HG02678 (cell line): ENCODE results near the gene ABCB11.

Experiments
- ATAC-seq: cut with Tn5 transposase; IDR thresholded peaks from one replicate; pipeline ENCODE4 v1.9.1; 2021; ENCODE audit warnings: mild to moderate bottlenecking, moderate library complexity; ENCODE audit not compliant: unreplicated experiment

The ABCB11 gene

GRCh38 chr2:168981651-168982050, 49.5 kb downstream of the ABCB11 start:
- ATAC-seq, result no peak

DNA sequence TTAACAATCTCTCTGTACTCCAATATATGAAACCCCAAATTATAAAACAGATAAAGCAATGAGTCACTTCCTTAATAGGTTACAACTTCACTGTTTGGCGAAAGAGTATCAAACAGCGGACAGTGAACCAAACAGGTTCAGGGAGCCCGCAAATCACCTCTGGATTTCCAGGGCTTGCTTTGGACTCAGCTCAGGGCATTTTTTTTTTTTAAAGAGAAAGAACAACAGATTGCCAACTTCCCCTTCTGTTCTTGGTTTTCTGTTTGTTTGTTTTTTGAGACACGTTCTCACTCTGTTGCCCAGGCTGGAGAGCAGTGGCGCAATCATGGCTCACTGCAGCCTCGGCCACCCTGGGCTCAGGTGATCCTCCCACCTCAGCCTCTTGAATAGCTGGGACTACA, 52.7 kb downstream of the ABCB11 start:
- no peak for ATAC-seq

DNA sequence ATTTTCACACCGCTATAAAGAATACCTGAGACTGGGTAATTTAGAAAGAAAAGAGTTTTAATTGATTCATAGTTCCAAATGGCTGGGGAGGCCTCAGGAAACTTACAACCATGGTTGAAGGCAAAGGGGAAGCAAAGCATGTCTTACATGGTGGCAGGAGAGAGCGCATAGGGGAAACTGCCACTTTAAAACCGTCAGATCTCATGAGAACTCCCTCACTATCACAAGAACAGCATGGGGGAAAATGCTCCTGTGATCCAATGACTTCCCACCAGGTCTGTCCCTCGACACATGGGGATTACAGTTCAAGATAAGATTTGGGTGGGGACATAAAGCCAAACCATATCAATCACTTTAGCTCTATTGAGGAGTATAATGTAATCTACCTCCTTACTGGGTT, 53.5 kb downstream of the ABCB11 start:
- no peak for ATAC-seq

- no peak for ATAC-seq
Measured at GRCh38 chr2:168976034-168976654, 55.0 kb downstream of the ABCB11 start.

- ATAC-seq, result no peak
Measured at GRCh38 chr2:168974428-168974827, 56.7 kb downstream of the ABCB11 start.

DNA sequence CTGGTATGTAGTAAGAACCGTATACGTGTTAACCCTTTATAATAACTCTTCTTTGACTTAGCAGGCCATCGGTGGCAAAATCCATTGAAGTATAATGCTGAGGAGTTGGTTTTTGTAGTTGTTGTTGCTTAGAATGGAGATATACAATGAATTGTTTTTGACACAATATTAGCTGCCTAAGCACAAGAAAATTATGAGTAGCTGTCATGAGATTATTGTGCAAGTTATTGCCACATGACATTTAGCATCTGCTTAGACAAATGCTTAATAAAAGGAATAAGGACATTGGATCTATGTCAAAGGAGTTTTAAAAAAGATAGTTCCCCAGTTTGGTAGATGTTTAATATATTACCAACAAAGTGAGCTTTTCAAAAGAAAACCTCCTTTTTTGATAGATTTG, 59.9 kb downstream of the ABCB11 start:
- ATAC-seq, result no peak

DNA sequence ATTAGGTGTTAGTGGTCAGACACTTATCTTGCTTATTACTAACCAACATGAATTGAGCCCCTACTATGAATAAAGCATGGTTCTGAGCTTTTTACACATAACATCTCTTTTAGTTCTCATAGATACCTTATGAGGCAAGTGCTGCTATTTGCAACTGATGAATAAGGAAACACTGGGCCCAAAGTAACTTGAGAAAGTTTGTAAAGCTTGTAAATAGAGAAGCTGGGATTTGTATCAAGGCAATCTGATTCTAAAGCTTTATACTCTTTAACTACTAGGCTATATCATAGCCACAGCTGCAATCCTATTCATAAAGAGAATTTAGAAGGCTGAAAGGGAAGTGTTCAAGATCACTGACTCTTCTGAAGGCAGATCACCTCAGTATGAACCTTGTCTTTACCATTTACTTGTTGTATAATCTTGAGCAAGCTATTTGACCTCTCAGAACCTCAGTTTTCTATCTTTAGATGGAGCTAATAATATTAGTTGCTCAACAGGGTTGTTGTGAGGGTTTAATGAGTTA, 60.4 kb downstream of the ABCB11 start:
- no peak for ATAC-seq

DNA sequence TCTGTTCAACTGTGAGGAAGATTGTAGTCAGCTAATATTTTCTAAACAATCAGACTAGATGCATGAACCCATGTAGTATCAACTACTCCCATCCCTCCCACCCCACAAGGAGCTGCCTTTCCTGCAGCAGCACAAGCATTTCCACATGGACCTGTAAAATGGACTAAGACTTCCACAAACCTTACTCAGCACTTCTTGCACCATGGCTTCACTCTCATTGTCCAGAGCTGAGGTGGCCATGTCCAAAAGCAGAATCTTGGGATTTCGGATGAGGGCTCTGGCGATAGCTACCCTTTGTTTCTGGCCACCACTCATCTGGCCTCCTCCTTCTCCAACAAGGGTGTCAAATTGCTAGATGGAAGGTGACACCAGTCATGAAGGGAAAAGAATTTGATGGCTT, 61.3 kb downstream of the ABCB11 start:
- no peak for ATAC-seq

DNA sequence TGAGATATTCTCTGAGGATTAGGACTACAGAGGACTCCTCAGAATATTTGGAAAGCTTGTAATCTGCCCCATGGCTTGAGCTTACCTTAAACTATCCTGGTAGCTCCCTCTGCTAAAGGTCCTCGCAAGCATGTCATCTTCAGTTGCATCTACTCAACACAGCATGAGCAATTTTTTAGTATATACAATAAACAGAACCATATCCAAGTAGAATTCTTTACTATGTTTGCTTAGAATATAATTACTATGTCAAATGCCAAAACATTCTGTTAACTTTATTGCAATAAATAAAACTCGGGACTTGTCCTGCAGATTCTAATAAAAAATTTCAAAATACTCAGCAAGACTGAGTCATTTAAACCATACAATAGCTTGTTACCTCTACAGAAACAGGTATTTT, 62.8 kb downstream of the ABCB11 start:
- ATAC-seq, result no peak

GRCh38 chr2:168964251-168964807, 66.8 kb downstream of the ABCB11 start:
- ATAC-seq, result no peak

DNA sequence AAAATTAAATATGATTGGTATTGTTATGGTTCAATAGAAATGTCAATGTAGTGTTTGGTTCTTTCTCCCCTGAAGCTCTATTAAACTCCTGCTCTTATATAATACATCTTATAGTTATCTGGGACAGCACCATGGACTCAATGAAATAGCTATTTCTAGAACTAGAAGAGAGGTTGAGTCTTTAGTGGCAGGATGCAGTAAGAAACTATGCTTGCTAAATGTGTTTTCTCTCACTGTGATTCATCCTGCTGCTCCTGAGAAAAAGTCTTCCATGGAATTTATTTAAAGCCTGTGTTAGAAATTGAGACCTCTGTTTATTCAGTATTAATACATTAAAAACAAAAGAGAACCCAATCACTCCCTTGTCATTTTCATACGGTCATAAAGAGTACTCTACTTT, 68.5 kb downstream of the ABCB11 start:
- no peak for ATAC-seq

DNA sequence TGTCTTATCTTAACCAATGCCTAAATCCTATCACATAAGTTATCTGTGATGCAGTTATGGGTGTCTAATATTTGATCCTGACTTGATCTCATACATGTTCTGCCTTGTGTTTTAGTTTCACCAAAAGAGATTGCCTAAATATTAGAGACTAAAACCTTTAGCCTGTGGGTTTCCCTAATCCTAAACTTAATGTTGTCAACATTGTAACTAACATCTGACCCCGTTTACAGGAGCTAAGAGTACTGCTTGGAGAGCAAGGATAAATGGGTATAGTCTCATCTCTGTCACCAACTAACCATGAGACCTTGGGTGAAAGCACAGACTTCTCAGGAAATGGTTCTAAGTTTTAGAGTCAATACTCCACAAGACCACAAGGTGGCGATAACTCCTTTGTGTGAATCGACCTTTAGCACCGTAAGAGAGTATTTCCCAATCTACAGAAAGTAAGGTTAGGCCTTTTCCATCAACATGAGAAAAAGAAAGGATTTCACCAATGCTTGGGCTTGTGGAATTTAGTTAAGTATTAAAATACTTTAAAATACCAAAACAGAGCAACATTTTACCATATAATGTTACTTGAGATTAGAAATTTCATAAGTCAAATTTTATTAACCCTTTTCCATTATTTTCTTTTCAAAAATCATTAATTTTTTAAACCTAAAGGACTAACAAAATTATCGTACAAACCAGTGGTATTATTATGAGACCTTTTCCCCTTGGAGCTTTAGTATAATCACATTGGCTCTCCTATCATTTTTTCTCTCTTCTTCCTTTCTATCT, 69.5 kb downstream of the ABCB11 start:
- peak; percentile 94 for ATAC-seq

- no peak for ATAC-seq
Measured at GRCh38 chr2:168956392-168956791, 74.7 kb downstream of the ABCB11 start.

DNA sequence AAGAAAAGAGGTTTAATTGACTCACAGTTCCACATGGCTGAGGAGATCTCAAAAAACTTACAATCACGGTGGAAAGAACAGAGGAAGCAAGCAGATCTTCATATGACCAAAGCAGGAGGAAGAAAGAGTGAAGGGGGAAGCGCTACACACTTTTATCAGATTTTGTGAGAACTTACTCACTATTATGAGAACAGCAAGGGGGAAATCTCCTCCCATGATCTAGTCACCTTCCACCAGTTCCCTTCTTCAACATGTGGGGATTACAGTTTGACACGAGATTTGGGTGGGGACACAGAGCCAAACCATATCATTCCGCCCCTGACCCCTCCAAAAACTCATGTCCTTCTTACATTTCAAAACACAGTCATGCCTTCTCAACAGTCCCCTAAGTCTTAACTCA, 75.8 kb downstream of the ABCB11 start:
- ATAC-seq, result no peak

DNA sequence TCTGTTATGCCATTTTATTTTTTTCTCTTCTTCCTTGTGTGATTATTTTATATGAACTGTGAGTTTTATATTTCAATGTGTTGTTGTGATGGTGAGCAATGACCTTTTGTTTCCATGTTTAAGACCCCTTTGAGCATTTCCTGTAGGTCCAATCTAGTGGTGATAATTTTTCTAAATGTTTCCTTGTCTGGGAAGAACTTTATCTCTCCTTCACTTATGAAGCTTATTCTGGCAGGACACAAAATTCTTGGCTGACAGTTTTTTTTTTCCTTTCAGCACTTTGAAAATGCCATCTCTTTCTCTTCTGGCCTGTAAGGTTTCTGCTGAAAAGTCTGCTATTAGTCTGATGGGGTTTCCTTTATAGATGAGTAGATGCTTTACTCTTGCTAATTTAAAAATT, 76.9 kb downstream of the ABCB11 start:
- no peak for ATAC-seq

DNA sequence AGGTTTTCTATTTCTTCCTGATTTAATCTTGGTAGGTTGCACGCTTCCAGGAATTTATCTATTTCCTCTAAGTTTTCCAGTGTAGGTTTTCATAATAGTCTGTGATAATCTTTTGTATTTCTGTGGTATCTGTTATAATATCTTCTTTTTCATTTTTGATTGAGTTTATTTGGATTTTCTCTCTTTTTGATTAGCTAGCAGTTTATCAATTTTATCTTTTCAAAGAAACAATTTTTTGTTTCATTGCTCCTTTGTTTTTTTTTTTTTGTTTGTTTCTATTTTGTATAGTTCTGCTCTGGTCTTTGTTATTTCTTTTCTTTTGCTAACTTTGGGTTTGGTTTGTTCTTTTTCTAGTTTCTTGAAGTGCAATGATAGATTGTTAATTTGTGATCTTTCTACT, 78.7 kb downstream of the ABCB11 start:
- ATAC-seq, result no peak

GRCh38 chr2:168951871-168952270, 79.3 kb downstream of the ABCB11 start:
- no peak for ATAC-seq

DNA sequence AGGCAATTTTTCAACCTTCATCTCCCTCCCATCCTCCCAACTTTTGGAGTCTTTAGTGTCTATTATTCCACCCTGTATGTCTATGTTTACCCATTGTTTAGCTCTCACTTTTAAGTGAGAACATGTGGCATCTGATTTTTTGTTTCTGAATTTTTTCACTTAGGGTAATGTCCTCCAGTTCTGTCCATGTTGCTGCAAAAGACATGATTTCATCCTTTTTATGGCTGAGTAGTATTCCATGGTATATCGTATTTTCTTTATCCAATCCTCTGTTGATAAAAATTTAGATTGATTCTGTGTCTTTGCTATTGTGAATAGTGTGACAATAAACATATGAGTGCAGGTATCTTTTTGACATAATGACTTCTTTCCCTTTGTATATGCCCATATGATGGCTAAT, 81.8 kb downstream of the ABCB11 start:
- ATAC-seq, result no peak

- ATAC-seq, result peak; percentile 50
Measured at GRCh38 chr2:168948621-168949212, 82.4 kb downstream of the ABCB11 start.

- no peak for ATAC-seq
Measured at GRCh38 chr2:168945508-168945907, 85.6 kb downstream of the ABCB11 start.

DNA sequence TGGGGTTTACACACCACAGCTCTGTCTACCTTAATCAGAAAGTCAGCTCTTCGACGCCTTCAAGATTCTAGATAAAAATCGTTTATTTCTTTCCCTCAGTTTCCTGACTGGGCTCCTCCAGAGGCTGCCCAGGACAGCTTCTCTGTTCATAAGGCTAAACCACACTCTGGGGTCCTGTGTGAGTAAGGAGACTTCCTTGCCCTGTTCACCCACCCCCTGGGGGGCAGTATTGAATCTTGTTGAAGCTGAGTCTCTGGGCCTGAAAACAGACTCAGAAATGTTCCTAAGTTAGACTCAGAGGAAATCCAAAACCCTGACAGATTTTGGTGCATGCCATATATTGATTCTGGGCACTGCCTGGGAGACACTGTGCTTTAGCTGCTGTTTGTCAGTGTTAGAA, 87.1 kb downstream of the ABCB11 start:
- no peak for ATAC-seq

DNA sequence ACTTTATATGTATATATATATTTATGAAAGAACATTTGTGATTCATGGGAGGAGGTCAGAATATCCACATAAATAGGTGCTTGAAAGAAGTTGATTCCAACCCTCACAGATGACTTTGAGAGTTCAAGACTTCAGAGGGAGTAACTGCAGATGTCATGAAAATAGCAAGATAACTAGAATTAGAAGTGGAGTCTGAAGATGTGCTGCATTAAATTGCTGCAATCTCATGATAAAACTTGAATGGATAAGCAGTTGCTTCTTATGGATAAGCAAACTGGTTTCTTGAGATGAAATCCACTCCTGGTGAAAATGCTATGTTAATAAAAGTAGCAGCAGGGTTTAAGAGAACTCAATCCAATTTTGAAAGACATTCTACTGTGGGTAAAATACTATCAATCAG, 89.8 kb downstream of the ABCB11 start:
- no peak for ATAC-seq
